Measurements from ENCODE around the gene CANT1.

Gene CANT1

GRCh38 chr17:79045001-79045729, 35.6 kb upstream of the CANT1 start:
- no peaks in the 10 kb centered on the region for H3K27me3 ChIP-seq

DNA sequence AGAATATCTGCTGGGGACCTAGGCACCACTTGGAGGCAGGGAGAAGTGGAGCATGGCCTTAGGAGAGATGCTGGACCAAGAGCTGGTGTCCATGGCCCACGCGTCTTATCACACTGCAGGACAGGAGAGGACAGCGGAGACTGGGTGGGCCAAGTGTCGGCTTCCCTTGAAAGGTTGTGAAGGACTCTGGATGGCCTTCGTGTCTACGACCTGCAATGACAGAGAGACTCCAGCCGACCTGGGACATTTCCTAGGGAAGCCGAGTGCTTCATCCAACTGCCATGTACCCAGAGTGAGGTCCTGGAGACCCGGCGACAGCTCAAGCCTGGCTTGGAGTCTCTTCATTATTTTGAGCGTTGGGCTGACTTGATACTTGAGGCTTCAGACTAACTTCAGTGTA, 34.9 kb upstream of the CANT1 start:
- no peaks in the 10 kb centered on the region for H3K36me3 ChIP-seq
- H3K9me3 ChIP-seq = no peaks in the 10 kb centered on the region
- H3K4me1 ChIP-seq = peaks cover 5% of the 10 kb centered on the region
- no peak for TF ChIP-seq CTCF (IDR thresholded peaks at IDR 0.05; ENCODE audit: low read depth, low read length)
- no peaks in the 10 kb centered on the region for H3K27me3 ChIP-seq
- DNase-seq = no peak
- H3K4me3 ChIP-seq (ENCODE audit: low read depth, low read length) = no peak overlapping the region

More at GRCh38 chr17:79045001-79045729, 35.6 kb upstream of the CANT1 start:
- Histone ChIP-seq H3K36me3 (no peaks in the 10 kb centered on the region), H3K4me3 (ENCODE audit: low read depth, low read length) (no peak overlapping the region), H3K9me3 (no peaks in the 10 kb centered on the region), H3K4me1 (peaks cover 5% of the 10 kb centered on the region)
- no peak for DNase-seq
- TF ChIP-seq CTCF (IDR thresholded peaks at IDR 0.05; ENCODE audit: low read depth, low read length) = no peak; the same call in 1 of the 2 replicates

GRCh38 chr17:79043931-79044320, 34.4 kb upstream of the CANT1 start:
- Histone ChIP-seq H3K4me1 (peaks cover 5% of the 10 kb centered on the region), H3K27me3 (no peaks in the 10 kb centered on the region), H3K4me3 (ENCODE audit: low read depth, low read length) (no peak overlapping the region), H3K9me3 (no peaks in the 10 kb centered on the region), H3K36me3 (no peaks in the 10 kb centered on the region)
- no peak for DNase-seq
- TF ChIP-seq CTCF (IDR thresholded peaks at IDR 0.05; ENCODE audit: low read depth, low read length) = no peak

GRCh38 chr17:79043191-79043930, 33.8 kb upstream of the CANT1 start:
- no peak for TF ChIP-seq CTCF (IDR thresholded peaks at IDR 0.05; ENCODE audit: low read depth, low read length)
- H3K9me3 ChIP-seq = no peaks in the 10 kb centered on the region
- no peak for DNase-seq
- no peak overlapping the region for H3K4me3 ChIP-seq (ENCODE audit: low read depth, low read length)
- peaks cover 5% of the 10 kb centered on the region for H3K4me1 ChIP-seq
- H3K27me3 ChIP-seq = no peaks in the 10 kb centered on the region
- H3K36me3 ChIP-seq = no peaks in the 10 kb centered on the region

GRCh38 chr17:79042421-79043190, 33.0 kb upstream of the CANT1 start:
- H3K36me3 ChIP-seq = no peaks in the 10 kb centered on the region
- DNase-seq = peak; percentile 79

More at GRCh38 chr17:79042421-79043190, 33.0 kb upstream of the CANT1 start:
- H3K9me3 ChIP-seq = no peaks in the 10 kb centered on the region
- H3K27me3 ChIP-seq = no peaks in the 10 kb centered on the region
- peak; percentile 91 for TF ChIP-seq CTCF (IDR thresholded peaks at IDR 0.05; ENCODE audit: low read depth, low read length)
- H3K4me1 ChIP-seq = peaks cover 5% of the 10 kb centered on the region
- H3K4me3 ChIP-seq (ENCODE audit: low read depth, low read length) = no peak overlapping the region

Data from BE2C (cell line).